GF-D8 (cell line): Measurements from ENCODE around the gene SVOP.
A peak's percentile ranks its signal among the peaks of the same experiment; 100 is the strongest.

ENCODE experiments used
- DNase-seq: peaks from one replicate; lab custom pipeline; 2025; lab: John Stamatoyannopoulos, UW

SVOP gene

DNA sequence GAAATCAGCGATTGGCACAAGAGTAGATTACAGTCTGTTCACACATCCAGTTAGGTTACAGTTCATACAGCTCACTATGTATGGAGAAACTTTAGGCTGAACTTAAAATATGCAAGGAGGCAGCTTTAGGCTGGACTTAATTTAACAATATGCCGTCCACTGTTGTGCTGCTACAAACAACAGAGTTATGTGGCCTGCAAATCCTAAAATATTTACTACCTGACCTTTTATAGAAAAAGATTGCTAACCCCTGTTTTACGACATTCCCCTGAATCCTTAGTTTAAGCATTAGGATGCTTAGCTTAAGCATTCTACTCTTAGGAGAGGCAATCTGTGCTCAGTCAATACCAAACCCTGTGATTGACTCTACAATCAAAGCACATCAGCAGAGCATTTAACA is 90.1 kb downstream of the SVOP start:
- DNase-seq, result no peak

DNA sequence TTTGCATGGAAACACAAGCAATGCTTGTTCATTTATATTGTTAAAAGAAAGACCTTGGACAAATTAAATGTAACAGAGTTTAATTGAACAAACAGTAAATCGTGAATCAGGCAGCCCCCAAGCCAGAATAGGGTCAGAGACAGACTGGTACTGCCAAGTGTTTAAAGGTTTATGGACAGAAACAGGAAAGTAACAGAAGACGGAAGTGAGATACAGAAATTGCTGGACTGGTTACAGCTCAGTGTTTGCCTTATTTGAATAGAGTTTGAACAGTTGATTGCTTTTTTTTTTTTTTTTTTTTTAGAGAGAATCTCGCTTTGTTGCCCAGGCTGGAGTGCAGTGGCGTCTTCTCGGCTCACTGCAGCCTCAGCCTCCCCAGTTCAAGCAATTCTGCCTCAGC is 90.7 kb downstream of the SVOP start:
- DNase-seq, result no peak

DNA sequence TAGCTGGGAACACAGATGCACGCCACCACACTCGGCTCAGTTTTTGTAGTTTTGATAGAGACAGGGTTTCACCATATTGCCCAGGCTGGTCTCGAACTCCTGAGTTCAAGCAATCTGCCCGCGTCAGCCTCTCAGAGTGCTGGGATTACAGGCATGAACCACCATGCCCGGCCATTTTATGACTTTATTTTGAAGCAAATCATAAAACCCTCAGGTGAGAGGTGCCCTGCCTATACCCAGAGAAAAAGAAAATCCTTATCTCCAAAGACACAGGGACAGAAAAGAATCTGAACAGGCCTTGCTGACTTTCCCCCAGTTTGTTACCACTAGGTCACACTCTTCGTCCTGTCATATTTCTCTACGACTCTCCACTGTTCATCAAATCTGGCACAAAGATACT is 92.2 kb downstream of the SVOP start:
- DNase-seq, result no peak

DNA sequence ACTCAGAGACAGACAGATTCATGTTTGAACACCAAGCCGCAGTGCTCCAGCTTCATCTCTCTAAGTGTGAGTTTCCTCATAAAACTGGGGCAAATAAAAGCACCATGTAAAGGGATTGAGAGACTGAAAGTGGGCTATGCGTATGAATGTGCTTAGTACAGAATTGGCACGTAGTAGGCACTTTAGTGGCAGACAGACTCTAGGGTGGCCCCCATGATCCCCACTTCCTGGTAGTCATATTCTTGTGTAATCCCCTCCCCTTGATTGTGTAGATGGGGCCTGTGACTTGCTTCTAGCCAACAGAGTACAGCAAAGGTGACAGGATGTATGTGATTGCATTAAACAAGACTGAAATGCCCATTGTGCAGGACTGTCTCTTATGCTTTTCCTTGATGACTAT is 98.0 kb downstream of the SVOP start:
- no peak for DNase-seq

DNA sequence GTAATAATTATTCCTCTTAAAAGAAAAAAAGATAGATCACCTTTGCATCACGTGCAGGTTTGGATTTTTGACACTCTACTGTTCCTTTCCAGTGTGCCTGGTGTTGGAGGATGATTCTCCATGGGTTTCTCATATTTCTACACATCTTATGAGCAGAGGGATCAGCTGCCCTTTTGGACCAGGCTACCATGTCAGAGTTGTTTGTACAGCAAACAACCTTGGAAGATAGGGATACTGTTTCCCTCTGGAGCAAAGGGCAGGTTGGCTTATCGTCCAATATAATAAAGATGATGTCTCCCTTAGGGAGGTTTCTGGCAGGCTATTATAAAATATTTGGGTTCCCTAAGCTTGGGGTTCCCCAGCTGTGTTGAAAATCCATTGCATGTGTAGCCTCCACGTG is 98.9 kb downstream of the SVOP start:
- DNase-seq, result no peak

DNA sequence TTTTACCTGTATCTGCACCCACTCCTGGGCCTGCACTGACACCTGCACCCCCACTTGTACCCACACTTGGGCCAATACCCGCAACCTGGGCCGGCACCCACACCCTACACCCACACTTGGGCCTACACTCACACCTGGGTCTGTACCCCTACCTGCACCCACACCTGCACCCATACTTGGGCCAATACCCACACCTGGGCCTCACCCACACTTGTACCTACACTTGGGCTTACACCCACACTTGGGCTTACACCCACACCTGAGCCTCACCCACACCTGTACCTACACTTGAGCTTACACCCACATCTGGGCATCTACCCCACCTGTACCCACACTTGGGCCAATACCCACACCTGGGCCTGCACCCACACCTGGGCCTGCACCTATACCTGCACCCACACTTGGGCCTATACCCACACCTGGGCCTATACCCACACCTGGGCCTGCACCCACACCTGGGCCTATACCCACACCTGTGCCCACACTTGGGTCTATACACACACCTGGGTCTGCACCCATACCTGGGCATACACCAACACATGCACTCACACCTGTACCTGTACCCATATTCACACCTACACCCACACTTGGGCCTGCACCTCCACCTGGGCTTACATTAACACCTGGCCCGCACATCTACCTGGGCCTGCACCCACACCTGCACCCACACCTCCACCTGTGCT is 101.8 kb downstream of the SVOP start:
- no peak for DNase-seq

DNA sequence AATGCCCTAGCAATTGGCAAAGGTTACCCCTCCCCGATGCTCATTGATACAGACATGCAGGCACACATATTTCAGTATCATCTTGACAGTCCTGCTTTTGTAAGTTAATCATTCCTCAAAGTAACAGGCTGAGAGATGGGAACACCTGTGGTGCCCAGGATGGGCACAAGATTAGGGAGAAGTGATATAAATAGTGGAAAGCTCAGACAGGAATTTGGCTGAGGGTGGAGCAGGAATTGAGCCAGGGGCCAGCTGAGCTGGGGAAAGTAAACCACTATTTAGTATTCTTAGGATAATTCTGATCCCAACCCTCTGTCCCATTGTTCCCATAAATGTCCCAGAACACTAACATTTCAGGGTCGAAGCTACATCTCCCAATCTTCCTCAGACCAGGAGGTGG is 102.7 kb downstream of the SVOP start:
- DNase-seq, result no peak

DNA sequence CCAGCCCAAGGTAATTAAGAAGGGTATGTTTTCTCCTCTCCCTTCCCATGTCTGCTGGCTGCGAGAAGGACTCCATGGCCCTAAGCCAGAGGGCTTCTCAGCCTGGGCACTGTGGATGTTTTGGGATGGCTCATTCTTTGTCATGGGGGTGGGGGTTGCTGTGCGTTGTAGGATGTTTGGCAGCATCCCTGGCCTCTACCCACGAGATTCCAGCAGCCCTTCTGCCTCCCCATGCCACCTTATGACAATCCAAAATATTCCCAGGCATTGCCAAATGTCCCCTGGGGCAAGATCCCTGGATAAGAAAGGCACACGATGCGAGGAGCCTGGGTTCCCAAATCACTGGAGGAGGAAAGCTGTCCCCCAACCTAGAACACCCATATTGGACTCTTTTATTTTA is 104.5 kb downstream of the SVOP start:
- DNase-seq, result no peak

DNA sequence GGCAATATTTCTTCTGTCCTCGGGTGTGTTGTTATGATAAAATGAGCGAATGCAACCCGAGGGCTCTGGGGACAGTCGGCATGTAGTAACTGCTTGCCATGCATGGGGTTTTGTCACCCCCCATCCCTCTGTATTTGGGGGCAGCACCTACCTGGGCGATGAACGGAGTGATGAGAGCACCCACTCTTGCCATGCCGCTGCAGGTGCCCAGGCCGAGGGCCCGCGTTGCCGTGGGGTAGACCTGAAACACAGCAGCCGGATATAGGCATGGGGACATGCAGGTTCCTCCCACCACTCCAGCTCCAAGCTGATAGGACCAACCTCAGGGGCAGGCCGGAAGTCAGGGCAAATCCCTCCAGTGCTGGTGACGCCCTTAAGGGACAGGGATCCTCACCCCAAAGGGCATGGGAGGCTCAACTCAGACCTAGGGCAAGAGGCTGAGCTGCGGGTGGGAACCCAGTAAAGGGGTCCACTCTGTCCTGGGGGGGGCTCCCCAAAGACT is 105.2 kb downstream of the SVOP start:
- DNase-seq, result no peak

DNA sequence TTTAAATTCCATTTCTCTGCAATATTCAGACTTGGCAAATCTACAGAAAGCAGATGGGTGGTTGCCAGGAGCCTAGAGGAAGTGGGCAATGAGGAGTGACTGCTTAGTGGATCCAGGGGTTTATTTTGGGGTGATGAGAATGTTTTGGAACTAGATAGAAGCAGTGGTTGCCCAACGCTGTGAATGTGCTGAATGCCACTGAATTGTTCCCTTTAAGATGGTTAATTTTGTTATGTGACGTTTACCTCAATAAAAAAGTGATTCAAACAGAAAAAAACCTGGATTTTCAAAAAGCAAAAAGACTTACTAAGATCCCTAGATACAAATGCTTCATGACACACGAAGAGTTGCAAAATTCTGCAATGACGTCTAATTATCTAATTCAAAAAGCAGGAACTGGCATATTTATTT is 106.7 kb downstream of the SVOP start:
- no peak for DNase-seq

DNA sequence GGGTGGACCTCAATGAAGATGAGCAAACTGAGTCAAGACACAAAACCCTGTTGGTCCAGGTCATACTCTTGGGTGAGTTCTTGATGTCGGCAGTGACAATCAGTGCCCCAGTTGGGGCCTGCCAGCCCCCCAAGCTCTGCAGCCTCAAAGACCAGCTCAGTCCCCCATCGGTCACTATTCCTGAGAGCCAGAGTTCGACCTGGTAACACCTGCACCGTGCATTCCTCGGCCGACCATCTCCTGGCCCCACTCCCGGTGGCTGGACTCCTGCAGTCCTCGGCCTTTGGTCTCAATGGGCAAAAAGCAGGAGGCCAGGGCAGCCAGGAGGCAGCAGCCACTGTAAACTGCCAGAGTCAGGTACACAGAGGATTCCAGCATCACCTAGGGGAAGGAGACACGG is 108.5 kb downstream of the SVOP start:
- DNase-seq, result no peak

DNA sequence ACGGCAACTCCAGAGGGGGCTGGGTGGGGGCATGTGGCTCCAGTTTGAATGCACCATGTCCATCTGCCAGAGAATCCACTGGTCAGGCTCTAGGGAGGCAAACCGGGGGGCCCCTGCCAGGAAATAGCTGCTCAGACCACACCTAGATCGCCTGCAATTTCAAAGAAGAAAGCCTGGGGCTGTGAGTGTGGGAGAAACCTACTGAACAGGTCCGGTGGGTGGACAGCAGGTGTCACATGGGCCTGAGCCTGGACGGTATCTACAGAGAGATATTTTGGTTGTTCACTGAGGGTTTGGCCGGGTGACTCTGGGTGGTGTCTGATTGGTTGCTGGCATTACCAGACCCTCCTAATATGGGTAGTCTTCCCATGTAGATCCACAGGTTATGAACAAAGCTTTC is 109.0 kb downstream of the SVOP start:
- no peak for DNase-seq

DNA sequence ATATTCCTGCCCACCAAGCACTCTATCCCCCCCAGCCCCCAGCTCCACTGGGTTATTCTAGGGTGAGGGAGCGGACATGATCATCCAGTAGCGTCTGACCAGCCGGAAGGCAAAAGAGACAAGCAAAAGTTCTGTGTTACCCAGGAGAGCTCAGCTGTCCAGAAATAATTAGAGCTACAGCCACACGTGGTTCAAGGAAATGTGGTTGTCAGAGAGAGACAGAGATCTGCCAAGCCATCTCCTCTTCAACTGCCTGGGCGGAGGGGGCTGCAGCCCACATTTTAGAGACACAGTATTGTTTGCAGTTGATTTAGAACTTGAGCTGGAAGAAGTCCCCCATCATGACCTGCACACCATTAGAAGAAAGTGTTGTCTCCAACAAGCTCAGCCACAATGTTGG is 110.5 kb downstream of the SVOP start:
- no peak for DNase-seq

DNA sequence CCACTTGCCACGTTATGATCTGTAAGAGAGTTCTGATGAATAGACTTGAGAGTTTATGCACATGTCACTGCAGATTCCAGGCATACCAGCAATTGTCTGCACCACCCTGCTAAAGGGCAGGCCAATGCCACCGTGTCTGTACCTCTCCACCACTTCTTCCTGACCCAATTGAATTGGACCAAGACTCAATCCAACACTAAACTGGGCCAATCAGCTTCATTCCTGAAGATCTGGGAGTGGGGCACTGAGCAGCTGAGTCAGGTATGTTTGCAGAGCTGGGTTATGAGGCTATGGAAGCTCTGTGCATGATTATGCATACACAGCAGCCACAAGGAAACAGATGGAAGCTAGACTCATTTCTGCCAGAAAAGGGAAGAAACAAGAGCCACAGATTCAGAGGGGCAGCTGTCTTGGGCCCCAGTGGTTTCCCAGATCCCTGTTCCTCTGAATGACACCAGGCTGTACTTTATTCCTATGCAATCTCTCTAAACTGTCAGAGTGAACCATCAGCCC is 113.0 kb downstream of the SVOP start:
- peak; percentile 50 for DNase-seq

DNA sequence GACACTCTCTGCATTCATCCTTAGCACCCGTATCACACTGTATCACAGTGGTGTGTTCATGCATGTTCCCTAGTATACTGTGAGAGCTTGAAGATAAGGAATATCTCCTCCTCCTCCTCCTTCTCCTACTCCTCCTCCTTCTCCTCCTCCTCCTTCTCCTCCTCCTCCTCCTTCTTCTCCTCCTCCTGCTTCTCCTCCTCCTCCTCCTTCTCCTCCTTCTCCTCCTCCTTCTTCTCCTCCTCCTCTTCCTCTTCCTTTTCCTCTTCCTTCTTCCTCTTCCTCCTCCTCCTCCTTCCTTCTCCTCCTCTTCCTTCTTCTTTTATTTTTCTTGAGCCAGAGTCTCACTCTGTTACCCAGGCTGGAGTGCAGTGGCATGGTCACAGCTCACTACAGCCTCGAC is 113.9 kb downstream of the SVOP start:
- DNase-seq, result no peak

DNA sequence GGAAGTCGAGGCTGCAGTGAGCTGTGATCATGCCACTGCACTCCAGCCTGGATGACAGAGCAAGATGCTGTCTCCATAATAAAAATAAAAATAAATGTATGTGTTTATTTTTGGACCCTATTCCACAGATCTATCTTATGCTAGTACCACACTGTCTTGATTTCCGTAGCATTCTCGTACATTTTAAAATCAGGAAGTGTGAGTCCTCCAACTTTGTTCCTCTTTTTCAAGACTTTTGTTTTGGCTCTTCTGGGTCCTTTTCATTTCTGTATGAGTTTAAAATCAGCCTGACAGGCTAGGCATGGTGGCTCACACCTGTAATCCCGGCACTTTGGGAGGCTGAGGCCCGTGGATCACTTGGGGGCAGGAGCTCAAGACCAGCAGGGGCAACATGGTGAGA is 115.1 kb downstream of the SVOP start:
- peak; percentile 49 for DNase-seq

DNA sequence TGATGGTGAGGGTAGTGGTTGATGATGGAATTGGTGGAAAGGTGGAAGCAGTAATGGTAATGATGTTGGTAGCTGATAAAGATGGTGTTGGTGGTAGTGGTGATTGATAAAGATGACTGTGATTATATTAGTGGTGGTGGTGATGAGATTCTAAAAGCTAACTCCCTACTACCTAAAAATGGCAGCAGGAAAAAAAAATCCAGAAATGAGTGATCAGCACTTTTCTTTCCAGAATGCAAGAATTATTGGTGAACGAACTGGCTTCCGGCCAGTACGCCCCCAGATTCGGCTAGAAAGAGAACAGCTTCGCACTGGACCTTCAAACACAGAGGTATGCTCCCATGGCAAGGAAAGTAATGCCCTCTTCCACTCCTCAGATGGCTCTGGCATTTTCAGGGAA is 121.7 kb downstream of the SVOP start:
- no peak for DNase-seq

DNA sequence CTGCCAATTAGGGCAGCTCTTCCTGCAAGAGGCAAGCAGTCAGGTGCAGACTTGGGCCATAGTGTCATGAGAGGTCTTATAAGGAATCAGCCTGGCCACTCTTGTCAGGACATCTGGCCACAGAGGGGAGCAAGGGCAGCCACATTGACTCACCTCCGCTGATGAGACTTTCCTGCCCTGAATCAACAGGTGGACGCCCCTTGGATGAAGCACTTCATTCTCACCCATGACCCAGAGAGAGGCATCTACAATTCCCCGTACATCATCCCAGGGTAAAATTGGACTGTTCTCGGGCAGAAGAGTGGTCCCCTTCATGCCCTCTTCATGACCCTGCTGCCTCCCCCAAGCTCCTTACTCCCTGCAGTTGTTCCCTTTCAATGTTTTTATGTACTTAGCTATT is 124.1 kb downstream of the SVOP start:
- DNase-seq, result no peak

DNA sequence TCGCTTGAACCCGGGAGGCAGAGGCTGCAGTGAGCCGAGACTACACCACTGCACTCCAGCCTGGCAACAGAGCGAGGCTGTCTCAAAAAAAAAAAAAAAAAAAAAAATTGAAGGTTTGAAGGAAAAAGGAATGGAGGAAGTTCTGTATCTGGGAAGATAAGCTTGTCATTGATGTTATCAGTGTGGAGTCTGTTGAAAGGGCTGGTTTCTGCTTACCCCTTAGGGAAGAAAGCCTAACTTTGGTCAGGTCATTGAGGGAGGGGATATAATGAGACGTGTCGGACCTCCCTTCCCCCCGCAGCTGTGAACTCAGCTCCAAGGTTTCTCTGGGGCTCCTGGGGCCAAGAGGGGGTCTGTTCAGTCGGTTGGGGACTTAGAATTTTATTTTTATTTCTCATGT is 124.5 kb downstream of the SVOP start:
- peak; percentile 89 for DNase-seq

DNA sequence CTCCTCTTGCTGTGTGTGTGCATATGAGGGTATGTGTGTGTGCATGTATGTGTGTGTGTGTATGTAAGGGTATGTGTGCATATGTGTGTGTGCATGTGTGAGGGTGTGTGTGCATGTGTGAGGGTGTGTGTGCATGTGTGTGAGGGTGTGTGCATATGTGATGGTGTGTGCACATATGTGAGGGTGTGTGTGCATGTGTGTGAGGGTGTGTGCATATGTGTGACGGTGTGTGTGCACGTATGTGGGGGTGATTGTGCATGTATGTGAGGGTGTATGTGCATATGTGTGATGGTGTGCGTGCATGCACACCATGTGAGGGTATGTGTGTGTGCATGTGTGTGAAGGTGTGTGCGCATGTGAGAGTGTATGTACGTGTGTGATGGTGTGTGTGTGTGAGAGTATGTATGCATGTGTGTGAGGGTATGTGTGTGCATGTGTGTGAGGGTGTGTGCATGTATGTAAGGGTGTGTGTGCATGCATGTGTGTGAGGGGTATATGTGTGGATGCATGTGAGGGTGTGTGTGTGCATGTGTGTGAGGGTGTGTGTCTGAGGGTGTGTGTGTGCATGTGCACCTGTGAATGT is 125.6 kb downstream of the SVOP start:
- no peak for DNase-seq

DNA sequence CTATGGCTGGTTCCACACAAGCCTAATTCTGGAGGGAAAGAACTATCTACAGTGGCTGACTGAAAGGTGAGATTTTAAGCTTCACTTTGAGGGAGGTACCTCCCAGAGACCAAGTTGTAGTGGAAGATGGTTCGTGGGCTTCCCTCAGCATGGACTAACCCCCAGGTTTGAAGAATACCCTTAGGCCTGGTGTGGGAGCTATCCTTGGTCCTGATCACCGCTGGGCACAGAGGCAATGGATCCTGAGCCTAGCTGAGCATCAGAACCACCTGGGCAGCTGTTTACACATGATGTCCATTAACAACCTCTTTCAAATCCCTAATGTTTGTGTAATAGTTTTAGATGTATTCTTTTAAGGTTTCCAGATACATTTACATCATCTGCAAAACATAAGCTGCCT is 130.7 kb downstream of the SVOP start:
- no peak for DNase-seq

DNA sequence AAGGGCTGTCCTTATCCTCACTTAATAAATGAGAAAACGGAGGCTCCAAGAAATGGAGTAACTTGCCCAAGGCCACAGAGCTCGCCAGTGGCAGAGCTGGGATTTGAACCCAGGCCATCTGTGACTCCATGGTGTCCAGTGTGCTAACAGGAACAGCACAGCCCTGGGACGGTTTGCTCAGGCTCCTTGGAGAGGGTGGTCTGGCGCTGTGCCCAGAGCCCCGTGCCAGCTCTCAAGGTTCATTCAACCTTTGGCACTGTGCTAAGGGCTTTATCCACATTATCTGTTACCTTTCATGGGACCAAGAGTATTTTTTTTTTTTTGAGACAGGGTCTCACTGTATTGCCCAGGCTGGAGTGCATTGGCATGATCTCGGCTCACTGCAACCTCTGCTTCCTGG is 132.8 kb downstream of the SVOP start:
- DNase-seq, result no peak

DNA sequence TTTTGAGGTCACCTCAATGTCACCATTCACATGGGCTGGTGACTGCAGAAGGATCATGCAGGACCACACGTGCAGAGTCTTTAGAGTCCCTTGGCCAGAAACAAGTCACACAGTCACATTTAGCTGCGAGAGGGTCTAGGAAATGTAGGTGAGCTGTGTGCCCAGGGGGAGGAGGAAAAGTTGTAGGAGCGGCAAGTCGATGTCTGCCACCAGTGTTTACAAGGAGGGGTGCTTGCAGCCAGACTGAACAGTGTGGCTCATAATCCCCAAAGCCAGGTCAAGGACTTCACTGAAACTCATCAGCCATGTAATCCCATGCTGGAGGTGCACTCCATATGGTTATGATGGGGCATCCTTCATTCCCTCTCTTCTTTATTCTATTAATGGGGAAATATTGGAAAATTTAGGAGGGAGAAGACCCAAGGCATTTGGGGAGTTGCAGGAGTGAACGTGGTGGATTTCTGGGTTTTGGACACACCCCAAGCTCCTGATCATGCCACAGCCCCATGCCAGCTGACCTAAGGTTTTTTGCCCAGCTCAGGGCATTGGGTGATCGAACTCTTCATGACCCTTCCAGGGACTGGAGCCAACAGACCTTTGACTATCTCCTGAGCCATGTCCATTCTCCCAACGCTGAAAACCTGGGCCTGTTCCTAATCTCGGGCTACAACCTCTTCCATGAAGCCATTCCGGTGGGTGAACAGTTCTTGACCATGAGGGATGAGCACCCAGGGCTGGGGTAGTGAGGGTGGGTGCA is 133.8 kb downstream of the SVOP start:
- DNase-seq, result no peak
